HFF-Myc (cell line): ENCODE results near the gene NDUFB3.

ENCODE experiments used
- DNase-seq: peaks from one replicate; pipeline ENCODE4 v3.0.0-alpha.2; 2011; ENCODE audit warnings: low read depth; ENCODE audit errors: extremely low read depth
- H3K4me3 ChIP-seq: replicated peaks from 2 replicates; pipeline ENCODE4 v1.5.1; 2011; ENCODE audit warnings: low read depth, mild to moderate bottlenecking, control low read depth, low read length
- CTCF ChIP-seq: IDR thresholded peaks from 2 replicates; pipeline ENCODE4 v1.5.1; 2012; ENCODE audit warnings: mild to moderate bottlenecking, low read depth, low read length, control low read depth; ENCODE audit errors: missing control alignments

The NDUFB3 gene

GRCh38 chr2:201118961-201119854, 47.4 kb downstream of the NDUFB3 start:
- peak overlapping the region; percentile 69 for H3K4me3 ChIP-seq
- DNase-seq: no peak
- TF ChIP-seq CTCF: no peak

GRCh38 chr2:201122276-201122675, 50.5 kb downstream of the NDUFB3 start:
- TF ChIP-seq CTCF: no peak
- no peak for DNase-seq
- H3K4me3 ChIP-seq: no peak overlapping the region

- DNase-seq: no peak
- TF ChIP-seq CTCF: no peak
- no peak overlapping the region for H3K4me3 ChIP-seq
Observed at GRCh38 chr2:201126308-201127151, 54.7 kb downstream of the NDUFB3 start.

GRCh38 chr2:201127152-201127511, 55.3 kb downstream of the NDUFB3 start:
- TF ChIP-seq CTCF: no peak
- no peak for DNase-seq
- H3K4me3 ChIP-seq: no peak overlapping the region

GRCh38 chr2:201127570-201127969, 55.8 kb downstream of the NDUFB3 start:
- H3K4me3 ChIP-seq: no peak overlapping the region
- TF ChIP-seq CTCF: no peak
- DNase-seq: no peak

GRCh38 chr2:201128033-201128432, 56.2 kb downstream of the NDUFB3 start:
- no peak overlapping the region for H3K4me3 ChIP-seq
- TF ChIP-seq CTCF: no peak

More at GRCh38 chr2:201128033-201128432, 56.2 kb downstream of the NDUFB3 start:
- DNase-seq: no peak
